HS-27A (cell line): Measurements from ENCODE around the gene SIGLEC7.
A peak's percentile ranks its signal among the peaks of the same experiment; 100 is the strongest.

ENCODE experiments used
- DNase-seq: peaks from one replicate; pipeline ENCODE4 v3.0.0-alpha.2; 2012; ENCODE audit warnings: low read depth, missing footprints

The SIGLEC7 gene

GRCh38 chr19:51142119-51142518 is at the start of gene SIGLEC7:
SIGLEC7 (plus strand) TSS chr19:51142301; CDS start chr19:51142370, 69 bp downstream.
- DNase-seq: no peak

GRCh38 chr19:51093101-51093500 is 49.0 kb upstream of the SIGLEC7 start:
- DNase-seq: no peak

- no peak for DNase-seq
These were observed 48.4 kb upstream of the SIGLEC7 start for GRCh38 chr19:51093510-51094345.

GRCh38 chr19:51094696-51095279 is 47.3 kb upstream of the SIGLEC7 start:
- no peak for DNase-seq

GRCh38 chr19:51096473-51097165 is 45.5 kb upstream of the SIGLEC7 start:
- no peak for DNase-seq

GRCh38 chr19:51097166-51097738 is 44.8 kb upstream of the SIGLEC7 start:
- DNase-seq: no peak

GRCh38 chr19:51097796-51098195 is 44.3 kb upstream of the SIGLEC7 start:
- DNase-seq: no peak

GRCh38 chr19:51098365-51099046 is 43.6 kb upstream of the SIGLEC7 start:
- DNase-seq: no peak

GRCh38 chr19:51099047-51099382 is 43.1 kb upstream of the SIGLEC7 start:
- DNase-seq: no peak

GRCh38 chr19:51100601-51101000 is 41.5 kb upstream of the SIGLEC7 start:
- DNase-seq: no peak

GRCh38 chr19:51101171-51101865 is 40.8 kb upstream of the SIGLEC7 start:
- no peak for DNase-seq

GRCh38 chr19:51102991-51103390 is 39.1 kb upstream of the SIGLEC7 start:
- no peak for DNase-seq

- no peak for DNase-seq
These were observed 38.2 kb upstream of the SIGLEC7 start for GRCh38 chr19:51103926-51104341.

GRCh38 chr19:51107406-51108065 is 34.6 kb upstream of the SIGLEC7 start:
- DNase-seq: no peak

GRCh38 chr19:51108066-51108804 is 33.9 kb upstream of the SIGLEC7 start, which contains the start of gene CTU1:
CTU1 (minus strand) TSS chr19:51108409; CDS start chr19:51104569, 3,840 bp downstream.
- DNase-seq: peak; percentile 92

GRCh38 chr19:51108805-51109146 is 33.3 kb upstream of the SIGLEC7 start:
- no peak for DNase-seq

- no peak for DNase-seq
These were observed 31.5 kb upstream of the SIGLEC7 start for GRCh38 chr19:51110666-51110971.

GRCh38 chr19:51111606-51112005 is 30.5 kb upstream of the SIGLEC7 start:
- no peak for DNase-seq

GRCh38 chr19:51114087-51114729 is 27.9 kb upstream of the SIGLEC7 start:
- no peak for DNase-seq

GRCh38 chr19:51116736-51117286 is 25.3 kb upstream of the SIGLEC7 start:
- no peak for DNase-seq
